GM18867 (cell line): ENCODE results near the gene KLLN.
"Not testable (repeated sequence)": the region's sequence is repeated elsewhere in the genome, so short reads cannot be mapped to it uniquely, and the experiment has no call there.

ENCODE experiments used
- ATAC-seq: cut with Tn5 transposase; IDR thresholded peaks from one replicate; pipeline ENCODE4 v1.9.1; 2021; ENCODE audit warnings: mild to moderate bottlenecking, moderate library complexity; ENCODE audit not compliant: unreplicated experiment

KLLN gene

GRCh38 chr10:87863053-87863943 is at the start of gene KLLN, which contains the start of gene PTEN:
KLLN (minus strand) TSS chr10:87863533; CDS start chr10:87862487, 1,046 bp downstream.
PTEN (plus strand) TSS chr10:87863625; CDS start chr10:87864470, 845 bp downstream.
- ATAC-seq: peak; percentile 43

- not testable (repeated sequence) for ATAC-seq
Observed at GRCh38 chr10:87903396-87903795, 40.1 kb upstream of the KLLN start.

- not testable (repeated sequence) for ATAC-seq
Observed at GRCh38 chr10:87897957-87898356, 34.6 kb upstream of the KLLN start.

GRCh38 chr10:87896216-87896615 is 32.9 kb upstream of the KLLN start:
- ATAC-seq: no peak

GRCh38 chr10:87895430-87895829 is 32.1 kb upstream of the KLLN start:
- ATAC-seq: no peak

GRCh38 chr10:87887548-87888289 is 24.4 kb upstream of the KLLN start:
- no peak for ATAC-seq

- ATAC-seq: no peak
Observed at GRCh38 chr10:87887146-87887545, 23.8 kb upstream of the KLLN start.

- no peak for ATAC-seq
Observed at GRCh38 chr10:87886635-87887034, 23.3 kb upstream of the KLLN start.

GRCh38 chr10:87882555-87883294 is 19.4 kb upstream of the KLLN start:
- ATAC-seq: no peak

GRCh38 chr10:87881373-87882059 is 18.2 kb upstream of the KLLN start:
- ATAC-seq: not testable (repeated sequence)

- ATAC-seq: no peak
Observed at GRCh38 chr10:87880336-87880735, 17.0 kb upstream of the KLLN start.

GRCh38 chr10:87878664-87879459 is 15.5 kb upstream of the KLLN start:
- ATAC-seq: no peak

GRCh38 chr10:87875929-87876571 is 12.7 kb upstream of the KLLN start:
- ATAC-seq: no peak

- no peak for ATAC-seq
Observed at GRCh38 chr10:87873656-87874055, 10.3 kb upstream of the KLLN start.

GRCh38 chr10:87872828-87873227 is 9.5 kb upstream of the KLLN start:
- no peak for ATAC-seq

GRCh38 chr10:87869773-87870551 is 6.6 kb upstream of the KLLN start:
- ATAC-seq: no peak

GRCh38 chr10:87869139-87869538 is 5.8 kb upstream of the KLLN start:
- ATAC-seq: not testable (repeated sequence)

GRCh38 chr10:87868277-87868676 is 4.9 kb upstream of the KLLN start:
- no peak for ATAC-seq
